Peyer's patch (tissue), 4 donors: ENCODE measurements around the gene SMAD9.

Source experiments
- POLR2A ChIP-seq, 2 donors: fragments of 450-650 bp; IDR thresholded peaks; one replicate each; pipeline ENCODE4 v1.5.1; 2017; ENCODE audit warnings: antibody characterized with exemption in 2 of 2, mild to moderate bottlenecking in 2 of 2, moderate library complexity in 2 of 2
- TF ChIP-seq, protein P1 (sequence below), 6 experiments: fragments of 450-650 bp in 4 of 6; fragments of 200-600 bp in 2 of 6; sonication (generic) in 1 of 6; IDR thresholded peaks; one replicate each; pipeline ENCODE4 v1.5.1; 2017 to 2019; ENCODE audit warnings: antibody characterized with exemption in 6 of 6, mild to moderate bottlenecking in 3 of 6, moderate library complexity in 1 of 6

DNA sequence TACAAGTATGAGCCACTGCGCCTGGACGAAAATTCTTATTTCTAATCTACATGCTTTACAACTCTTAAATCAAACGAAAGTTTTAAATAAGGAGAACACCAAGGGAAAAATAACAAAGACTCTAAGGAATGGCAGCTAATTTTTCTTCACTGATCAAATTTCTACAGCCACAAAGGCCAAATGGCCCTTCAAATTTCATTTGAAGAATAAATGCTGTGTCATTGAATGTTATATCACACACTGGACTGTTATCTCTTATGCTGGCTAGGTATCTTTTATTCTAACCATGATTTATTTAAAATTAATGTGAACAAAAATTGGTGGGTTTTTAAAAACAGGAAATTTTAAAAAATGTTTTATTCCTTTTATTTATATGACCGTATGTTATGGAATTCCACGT is 14.1 kb downstream of the SMAD9 start:
- no peak for TF ChIP-seq POLR2A (IDR thresholded peaks at IDR 0.05)
- TF ChIP-seq, protein P1, sequence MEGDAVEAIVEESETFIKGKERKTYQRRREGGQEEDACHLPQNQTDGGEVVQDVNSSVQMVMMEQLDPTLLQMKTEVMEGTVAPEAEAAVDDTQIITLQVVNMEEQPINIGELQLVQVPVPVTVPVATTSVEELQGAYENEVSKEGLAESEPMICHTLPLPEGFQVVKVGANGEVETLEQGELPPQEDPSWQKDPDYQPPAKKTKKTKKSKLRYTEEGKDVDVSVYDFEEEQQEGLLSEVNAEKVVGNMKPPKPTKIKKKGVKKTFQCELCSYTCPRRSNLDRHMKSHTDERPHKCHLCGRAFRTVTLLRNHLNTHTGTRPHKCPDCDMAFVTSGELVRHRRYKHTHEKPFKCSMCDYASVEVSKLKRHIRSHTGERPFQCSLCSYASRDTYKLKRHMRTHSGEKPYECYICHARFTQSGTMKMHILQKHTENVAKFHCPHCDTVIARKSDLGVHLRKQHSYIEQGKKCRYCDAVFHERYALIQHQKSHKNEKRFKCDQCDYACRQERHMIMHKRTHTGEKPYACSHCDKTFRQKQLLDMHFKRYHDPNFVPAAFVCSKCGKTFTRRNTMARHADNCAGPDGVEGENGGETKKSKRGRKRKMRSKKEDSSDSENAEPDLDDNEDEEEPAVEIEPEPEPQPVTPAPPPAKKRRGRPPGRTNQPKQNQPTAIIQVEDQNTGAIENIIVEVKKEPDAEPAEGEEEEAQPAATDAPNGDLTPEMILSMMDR (IDR thresholded peaks at IDR 0.05), result no peak
